Stromal cell of bone marrow (primary cell): ENCODE data around the gene SPSB1.

Source experiments
- DNase-seq: peaks from one replicate; pipeline ENCODE4 v3.0.0-alpha.2; 2012; ENCODE audit warnings: low read depth

Gene SPSB1

GRCh38 chr1:9260059-9260766 lies 32.5 kb upstream of the SPSB1 start:
- no peak for DNase-seq

DNA sequence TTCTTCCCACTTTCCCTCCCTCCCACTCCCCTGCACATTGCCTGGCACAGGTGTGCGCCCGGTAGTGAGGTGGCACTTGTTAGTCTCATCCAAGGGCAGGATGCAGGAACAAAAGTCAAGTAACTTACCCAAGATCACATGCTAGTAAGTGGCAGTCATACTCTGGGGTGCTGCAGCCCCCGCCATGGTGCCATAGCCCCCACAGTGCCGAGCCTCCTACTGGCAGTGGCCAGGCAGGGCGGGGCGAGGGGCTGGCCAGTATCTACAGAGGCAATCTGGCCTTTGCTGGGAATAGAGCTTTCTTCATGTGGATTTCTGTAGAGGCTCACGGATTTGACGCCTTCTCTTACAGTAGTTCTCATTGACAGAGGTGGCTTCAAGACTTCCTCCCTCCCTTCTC lies 31.2 kb upstream of the SPSB1 start:
- DNase-seq: no peak

DNA sequence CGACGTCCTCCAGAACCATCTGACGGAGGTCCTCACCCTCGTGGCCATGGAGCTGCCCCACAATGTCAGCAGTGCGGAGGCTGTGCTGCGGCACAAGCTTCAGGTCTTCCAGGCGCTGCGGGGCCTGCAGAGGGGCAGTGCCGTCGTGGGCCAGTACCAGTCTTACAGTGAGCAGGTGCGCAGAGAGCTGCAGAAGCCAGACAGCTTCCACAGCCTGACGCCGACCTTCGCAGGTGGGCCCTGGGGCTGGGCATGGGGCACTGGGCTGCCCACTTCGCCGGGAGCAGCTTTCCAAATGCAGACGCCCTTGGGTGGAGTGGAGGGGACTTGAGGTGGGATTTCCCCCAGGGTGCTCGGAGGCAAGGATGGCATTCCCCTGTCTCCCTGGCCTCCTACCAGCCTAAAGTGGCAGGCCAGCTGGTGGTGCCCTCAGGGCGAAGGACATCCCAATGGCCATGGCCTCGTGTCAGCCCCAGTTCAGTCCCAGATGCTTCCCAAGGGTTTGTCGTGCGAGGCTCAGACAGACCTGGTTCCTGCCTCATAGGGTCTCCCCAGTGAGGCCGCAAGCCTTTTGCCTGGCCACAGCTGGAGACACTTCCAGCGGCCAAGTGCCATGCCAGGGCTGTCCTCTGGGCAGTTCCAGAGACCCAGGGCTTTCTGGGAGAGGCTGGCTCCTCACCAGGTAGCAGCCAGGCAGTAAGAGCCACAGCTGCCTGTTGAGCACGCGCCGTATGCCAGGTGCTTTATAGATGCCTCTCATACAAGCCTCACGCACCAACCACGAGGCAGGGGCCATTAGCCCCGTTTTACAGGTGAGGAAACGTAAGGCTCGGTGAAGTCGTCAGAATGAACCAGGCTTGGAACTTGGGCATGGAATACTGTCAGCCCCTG lies 30.4 kb upstream of the SPSB1 start:
- DNase-seq: no peak

DNA sequence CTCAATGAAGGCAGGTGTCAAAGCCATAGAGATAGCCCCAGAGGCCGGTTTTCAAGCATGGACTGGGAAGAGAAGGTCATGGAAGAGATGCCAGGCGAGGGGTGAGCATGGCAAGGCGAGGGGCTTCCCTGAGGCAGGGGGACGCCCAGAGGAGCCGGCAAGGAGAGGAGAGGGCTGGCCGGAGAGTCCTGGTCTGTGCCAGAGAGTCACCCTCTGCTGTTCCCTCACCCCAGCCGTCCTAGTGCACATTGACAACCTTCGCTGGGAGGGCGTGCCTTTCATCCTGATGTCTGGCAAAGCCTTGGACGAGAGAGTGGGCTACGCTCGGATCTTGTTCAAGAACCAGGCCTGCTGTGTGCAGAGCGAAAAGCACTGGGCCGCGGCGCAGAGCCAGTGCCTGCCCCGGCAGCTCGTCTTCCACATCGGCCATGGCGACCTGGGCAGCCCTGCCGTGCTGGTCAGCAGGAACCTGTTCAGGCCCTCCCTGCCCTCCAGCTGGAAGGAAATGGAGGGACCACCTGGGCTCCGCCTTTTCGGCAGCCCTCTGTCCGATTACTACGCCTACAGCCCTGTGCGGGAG lies 29.3 kb upstream of the SPSB1 start:
- DNase-seq: no peak

DNA sequence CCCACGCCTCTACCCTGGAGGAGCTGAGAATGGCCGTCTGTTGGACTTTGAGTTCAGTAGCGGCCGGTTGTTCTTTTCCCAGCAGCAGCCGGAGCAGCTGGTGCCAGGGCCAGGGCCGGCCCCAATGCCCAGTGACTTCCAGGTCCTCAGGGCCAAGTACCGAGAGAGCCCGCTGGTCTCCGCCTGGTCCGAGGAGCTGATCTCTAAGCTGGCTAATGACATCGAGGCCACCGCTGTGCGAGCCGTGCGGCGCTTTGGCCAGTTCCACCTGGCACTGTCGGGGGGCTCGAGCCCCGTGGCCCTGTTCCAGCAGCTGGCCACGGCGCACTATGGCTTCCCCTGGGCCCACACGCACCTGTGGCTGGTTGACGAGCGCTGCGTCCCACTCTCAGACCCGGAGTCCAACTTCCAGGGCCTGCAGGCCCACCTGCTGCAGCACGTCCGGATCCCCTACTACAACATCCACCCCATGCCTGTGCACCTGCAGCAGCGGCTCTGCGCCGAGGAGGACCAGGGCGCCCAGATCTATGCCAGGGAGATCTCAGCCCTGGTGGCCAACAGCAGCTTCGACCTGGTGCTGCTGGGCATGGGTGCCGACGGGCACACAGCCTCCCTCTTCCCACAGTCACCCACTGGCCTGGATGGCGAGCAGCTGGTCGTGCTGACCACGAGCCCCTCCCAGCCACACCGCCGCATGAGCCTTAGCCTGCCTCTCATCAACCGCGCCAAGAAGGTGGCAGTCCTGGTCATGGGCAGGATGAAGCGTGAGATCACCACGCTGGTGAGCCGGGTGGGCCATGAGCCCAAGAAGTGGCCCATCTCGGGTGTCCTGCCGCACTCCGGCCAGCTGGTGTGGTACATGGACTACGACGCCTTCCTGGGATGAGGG lies 28.5 kb upstream of the SPSB1 start:
- no peak for DNase-seq

DNA sequence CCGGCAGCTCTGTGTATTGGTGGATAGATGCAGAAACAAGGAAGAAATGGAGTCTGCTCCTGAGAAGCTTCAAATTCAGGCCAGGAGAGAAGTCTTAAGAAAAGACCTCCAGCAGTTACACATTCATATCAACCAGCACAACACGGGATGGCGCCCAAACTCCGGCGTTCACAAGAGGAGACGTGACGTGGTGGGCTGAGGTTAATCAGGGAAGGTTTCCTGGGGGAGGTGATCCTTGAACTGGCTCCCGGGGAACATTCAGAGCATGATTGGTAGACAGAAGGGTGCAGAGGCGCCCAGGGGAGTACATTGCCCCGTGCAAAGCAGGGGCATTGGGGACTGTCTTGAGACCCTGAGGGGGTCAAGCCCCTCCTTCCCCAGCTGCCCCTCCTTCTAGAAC lies 27.7 kb upstream of the SPSB1 start:
- no peak for DNase-seq

DNA sequence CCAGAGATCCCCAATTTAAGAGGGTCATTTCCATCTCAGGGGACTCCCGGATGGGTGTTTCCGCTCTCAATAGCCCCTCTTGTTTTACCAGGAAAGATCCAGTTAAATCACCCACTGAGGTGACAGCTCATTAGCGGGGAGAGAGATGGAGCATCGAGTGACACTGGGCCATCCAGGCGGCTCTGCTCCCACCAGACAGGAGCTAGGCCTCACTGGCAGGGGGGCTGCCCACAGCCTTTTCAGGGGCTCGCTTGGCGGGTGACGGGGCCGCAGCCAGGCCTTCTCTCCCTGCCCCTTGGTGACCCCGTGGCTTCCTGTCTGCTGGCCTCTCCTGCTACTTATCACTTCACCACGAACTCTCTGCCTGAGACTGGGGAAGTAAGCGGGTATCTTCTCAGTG lies 26.7 kb upstream of the SPSB1 start:
- DNase-seq: no peak

DNA sequence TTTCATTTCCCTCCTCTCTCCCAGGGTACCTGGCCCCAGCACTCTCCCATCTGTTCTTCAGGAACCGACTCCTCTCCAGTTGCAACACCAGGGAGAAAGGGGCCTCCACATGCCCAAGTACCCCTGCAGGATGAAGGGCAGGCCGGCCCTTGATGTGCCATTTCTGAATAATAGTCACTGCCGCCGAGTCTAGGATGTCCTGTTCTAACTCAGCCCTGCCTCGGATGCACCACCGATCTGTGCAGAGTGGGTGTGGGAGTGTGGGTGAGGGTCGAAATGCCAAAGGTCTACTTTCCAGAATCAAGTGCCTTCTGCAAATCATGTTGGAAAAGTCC lies 25.4 kb upstream of the SPSB1 start:
- no peak for DNase-seq

- no peak for DNase-seq
Observed at GRCh38 chr1:9267827-9268581, 24.7 kb upstream of the SPSB1 start.

- DNase-seq: no peak
Observed at GRCh38 chr1:9269078-9269501, 23.6 kb upstream of the SPSB1 start.

DNA sequence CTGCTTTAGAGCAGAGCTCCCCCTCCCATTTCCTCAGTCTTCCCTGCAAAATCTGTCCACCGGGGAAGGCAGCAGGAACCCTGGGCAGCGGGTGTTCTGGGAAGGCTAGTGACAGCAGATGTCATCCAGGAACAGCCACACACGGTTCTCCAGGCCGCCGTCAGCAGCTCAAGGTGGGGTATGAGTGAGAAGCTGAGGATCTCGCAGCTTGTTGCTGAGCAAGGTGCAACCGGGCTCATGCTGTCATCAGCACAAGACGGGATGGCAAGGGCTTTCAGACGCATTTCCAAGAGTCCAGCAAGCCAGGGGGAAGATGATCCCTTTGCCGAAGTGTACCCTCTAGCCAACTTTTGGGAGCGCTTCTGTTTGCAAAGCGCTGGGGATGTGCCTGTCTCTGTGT lies 23.0 kb upstream of the SPSB1 start:
- DNase-seq: no peak

DNA sequence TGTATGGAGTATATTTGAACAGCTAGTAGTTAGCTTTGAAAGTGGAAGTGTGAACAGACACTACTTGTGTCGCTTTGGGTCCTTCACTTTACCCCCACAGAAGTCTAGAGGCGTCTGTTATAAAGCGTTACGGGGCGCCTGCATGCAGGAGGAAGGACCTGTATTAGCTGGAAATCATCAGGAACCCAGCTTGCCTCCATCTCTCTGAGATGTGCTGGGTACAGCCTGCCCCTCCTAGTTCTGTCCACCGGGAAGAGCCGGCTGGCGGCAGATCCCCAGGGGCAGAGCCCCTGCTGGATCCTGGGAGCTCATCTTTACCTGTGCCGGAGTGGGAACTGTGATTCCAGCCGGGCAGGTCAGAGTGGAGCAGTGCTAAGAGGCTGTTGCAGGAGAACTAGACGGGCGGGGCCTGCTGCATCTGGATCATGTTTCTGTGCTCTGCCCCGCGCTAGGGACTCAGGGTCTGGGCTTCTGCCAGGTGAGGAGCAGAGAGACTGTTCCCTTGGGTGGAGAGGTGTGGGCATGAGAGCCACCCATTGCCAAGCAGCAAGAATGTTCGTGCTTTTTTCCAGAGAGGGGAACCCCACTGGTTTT lies 22.3 kb upstream of the SPSB1 start:
- DNase-seq: no peak

DNA sequence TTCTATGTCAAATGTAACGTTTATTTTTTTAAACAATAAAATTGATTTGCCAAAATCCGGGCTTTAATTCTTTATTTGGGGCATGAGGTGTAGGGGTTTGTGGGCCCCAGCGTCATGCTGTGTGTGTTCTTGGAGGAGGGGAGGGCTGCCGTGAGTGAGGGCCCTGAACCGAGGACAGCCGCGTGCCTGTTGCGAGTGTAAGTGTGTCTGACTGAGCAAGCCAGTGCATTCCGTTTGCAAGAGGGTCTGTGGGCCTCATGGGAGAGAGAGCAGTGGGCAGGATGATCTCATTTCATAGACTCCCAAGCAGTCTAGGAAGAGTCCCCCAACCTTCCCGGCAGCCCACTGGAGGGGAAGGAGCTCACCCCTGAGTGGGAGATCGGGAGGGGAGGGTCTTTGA lies 21.4 kb upstream of the SPSB1 start:
- DNase-seq: no peak

- DNase-seq: no peak
Observed at GRCh38 chr1:9271861-9272595, 20.7 kb upstream of the SPSB1 start.

DNA sequence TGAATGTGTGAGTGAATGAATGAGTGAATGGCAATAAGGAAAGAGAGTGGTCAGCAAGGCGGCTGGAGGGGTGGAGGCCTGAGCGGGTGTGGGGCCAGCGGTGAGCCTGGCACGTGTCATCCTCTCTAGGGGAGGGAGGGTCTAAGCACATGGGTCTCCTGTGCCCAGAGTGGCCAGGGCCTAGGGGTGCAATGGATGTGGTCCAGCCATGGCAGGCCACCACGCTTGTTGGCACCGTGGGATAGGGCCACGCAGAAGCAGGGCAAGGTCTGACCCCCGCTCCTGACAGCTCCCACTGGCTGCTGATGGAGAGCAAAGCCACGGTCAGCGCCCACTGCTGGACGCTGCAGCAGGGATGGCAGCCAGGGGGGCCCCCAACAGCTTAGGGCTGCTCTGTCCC lies 19.5 kb upstream of the SPSB1 start:
- no peak for DNase-seq

GRCh38 chr1:9275161-9275560 lies 17.5 kb upstream of the SPSB1 start:
- DNase-seq: no peak

- peak; percentile 76 for DNase-seq
Observed at GRCh38 chr1:9275567-9276034, 17.1 kb upstream of the SPSB1 start.

DNA sequence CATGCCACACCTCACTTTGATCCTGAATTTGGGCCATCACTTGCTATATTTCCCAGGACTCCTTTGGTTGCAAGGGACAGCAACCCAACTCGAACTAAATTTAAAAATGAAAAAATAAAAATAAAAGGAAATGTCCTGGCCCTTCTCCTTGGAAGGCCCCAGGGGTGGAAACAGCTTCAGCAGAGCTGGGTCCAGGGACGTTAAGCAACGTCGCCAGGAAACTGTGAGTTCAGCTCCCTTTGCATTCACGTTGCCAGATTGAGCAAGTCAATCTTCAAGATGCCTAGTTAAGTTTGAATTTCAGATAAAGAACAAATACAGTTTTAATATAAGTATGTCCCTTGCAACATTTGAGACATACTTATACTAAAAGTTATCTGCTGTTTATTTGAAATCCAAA lies 14.6 kb upstream of the SPSB1 start:
- no peak for DNase-seq

GRCh38 chr1:9278585-9279153 lies 14.0 kb upstream of the SPSB1 start:
- DNase-seq: no peak
